Neutrophil (primary cell): ENCODE data around the gene PASK.

Source experiments
- H3K27ac ChIP-seq: fragments of 200-600 bp; sonication (generic); 2 replicates; pipeline ENCODE4 v1.5.1; 2016; ENCODE audit warnings: mild to moderate bottlenecking, moderate library complexity
- H3K27me3 ChIP-seq: fragments of 200-600 bp; sonication (generic); 2 replicates; pipeline ENCODE4 v1.6.0; 2016; ENCODE audit warnings: mild to moderate bottlenecking
- H3K36me3 ChIP-seq: fragments of 200-600 bp; sonication (generic); 2 replicates; pipeline ENCODE4 v1.5.1; 2017
- H3K4me1 ChIP-seq, 2 experiments: fragments of 200-600 bp in 1 of 2; sonication (generic) in 1 of 2; 1 replicate in 1 of 2; 2 replicates in 1 of 2; pipeline versions ENCODE4 v1.5.1 to v1.6.1; 2013 to 2016; ENCODE audit warnings: low read depth in 1 of 2, low read length in 1 of 2, mild to moderate bottlenecking in 1 of 2, moderate library complexity in 1 of 2; ENCODE audit not compliant: control insufficient read depth in 1 of 2, insufficient read depth in 1 of 2
- H3K4me3 ChIP-seq, 2 experiments: fragments of 200-600 bp in 1 of 2; sonication (generic) in 1 of 2; 1 replicate in 1 of 2; 2 replicates in 1 of 2; pipeline ENCODE4 v1.5.1; 2013 to 2016; ENCODE audit warnings: low read depth in 1 of 2, low read length in 1 of 2, mild to moderate bottlenecking in 1 of 2, moderate library complexity in 1 of 2
- H3K9me3 ChIP-seq: fragments of 200-600 bp; sonication (generic); 2 replicates; pipeline ENCODE4 v1.5.1; 2016
- TF ChIP-seq, protein P1 (sequence below): fragments of 200-600 bp; sonication (generic); IDR thresholded peaks from 2 replicates; pipeline ENCODE4 v1.5.1; 2016; ENCODE audit warnings: antibody characterized with exemption

The PASK gene

DNA sequence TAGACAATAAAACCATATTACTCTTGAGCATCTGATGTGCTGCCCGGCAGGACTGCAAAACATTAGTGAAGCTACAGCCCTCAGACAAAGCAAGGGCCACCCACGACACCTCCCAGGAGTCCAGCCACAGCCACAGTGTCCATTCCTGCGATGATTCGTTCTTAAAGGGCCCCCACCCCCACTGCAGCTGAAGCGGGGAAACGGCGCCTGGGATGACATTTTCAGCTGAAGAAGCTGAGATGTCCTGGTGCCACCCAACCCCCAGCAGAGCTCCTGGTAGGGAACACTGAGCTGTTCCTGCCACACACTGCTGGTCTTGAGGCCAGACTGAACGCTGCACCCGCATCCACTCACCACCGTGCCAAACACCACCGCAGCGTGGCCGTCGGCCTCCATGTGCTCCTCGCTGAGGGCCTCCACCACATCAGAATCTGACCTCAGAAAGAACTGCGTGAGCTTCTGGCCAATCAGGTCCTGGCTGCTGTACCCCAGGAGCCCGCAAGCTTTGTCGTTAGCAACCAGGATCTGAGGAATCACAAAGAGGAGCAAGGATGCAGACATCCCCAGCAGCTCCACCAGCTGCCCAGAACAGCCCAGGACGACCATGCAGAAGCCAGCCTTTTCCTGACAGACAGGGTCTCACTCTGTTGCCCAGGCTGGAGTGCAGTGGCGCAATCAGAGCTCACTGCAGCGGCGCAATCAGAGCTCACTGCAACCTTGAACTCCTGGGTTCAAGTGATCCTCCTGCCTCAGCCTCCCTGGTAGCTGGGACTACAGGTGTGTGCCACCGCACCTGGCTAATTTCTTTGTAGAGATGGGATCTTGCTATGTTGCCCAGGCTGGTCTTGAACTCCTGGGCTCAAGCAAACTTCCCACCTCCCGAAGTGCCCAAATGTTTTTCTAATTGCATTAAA, 9.5 kb downstream of the PASK start:
- no peaks in the 10 kb centered on the region for H3K4me1 ChIP-seq
- no peak overlapping the region for H3K27ac ChIP-seq
- H3K4me3 ChIP-seq = no peak overlapping the region
- H3K36me3 ChIP-seq = peaks cover 17% of the 10 kb centered on the region
- H3K27me3 ChIP-seq = no peaks in the 10 kb centered on the region
- TF ChIP-seq, protein P1, sequence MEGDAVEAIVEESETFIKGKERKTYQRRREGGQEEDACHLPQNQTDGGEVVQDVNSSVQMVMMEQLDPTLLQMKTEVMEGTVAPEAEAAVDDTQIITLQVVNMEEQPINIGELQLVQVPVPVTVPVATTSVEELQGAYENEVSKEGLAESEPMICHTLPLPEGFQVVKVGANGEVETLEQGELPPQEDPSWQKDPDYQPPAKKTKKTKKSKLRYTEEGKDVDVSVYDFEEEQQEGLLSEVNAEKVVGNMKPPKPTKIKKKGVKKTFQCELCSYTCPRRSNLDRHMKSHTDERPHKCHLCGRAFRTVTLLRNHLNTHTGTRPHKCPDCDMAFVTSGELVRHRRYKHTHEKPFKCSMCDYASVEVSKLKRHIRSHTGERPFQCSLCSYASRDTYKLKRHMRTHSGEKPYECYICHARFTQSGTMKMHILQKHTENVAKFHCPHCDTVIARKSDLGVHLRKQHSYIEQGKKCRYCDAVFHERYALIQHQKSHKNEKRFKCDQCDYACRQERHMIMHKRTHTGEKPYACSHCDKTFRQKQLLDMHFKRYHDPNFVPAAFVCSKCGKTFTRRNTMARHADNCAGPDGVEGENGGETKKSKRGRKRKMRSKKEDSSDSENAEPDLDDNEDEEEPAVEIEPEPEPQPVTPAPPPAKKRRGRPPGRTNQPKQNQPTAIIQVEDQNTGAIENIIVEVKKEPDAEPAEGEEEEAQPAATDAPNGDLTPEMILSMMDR = no peak
- no peaks in the 10 kb centered on the region for H3K9me3 ChIP-seq

DNA sequence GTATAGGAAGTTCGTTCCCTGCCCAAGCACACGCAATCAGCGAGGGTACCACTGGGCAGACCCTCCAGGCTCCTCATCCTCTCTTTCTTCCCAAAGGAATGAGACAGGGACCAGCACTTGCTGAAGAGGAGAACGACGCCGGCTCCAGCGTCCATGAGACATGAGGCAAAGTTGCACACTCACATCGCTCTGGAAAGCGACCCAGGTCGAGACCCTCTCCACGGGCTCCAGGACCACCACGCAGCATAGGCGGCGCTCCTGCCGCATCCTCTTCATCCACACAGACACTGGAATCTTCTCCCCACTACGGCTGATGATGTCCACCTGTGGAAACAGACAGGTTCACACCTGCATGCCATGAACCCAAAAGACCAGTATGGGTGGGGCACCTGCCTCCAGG, 10.8 kb downstream of the PASK start:
- TF ChIP-seq, protein P1 = no peak
- H3K27me3 ChIP-seq = no peaks in the 10 kb centered on the region
- H3K4me3 ChIP-seq = no peak overlapping the region
- no peaks in the 10 kb centered on the region for H3K9me3 ChIP-seq
- H3K27ac ChIP-seq = no peak overlapping the region
- H3K36me3 ChIP-seq = peaks cover 17% of the 10 kb centered on the region
- H3K4me1 ChIP-seq = no peaks in the 10 kb centered on the region

DNA sequence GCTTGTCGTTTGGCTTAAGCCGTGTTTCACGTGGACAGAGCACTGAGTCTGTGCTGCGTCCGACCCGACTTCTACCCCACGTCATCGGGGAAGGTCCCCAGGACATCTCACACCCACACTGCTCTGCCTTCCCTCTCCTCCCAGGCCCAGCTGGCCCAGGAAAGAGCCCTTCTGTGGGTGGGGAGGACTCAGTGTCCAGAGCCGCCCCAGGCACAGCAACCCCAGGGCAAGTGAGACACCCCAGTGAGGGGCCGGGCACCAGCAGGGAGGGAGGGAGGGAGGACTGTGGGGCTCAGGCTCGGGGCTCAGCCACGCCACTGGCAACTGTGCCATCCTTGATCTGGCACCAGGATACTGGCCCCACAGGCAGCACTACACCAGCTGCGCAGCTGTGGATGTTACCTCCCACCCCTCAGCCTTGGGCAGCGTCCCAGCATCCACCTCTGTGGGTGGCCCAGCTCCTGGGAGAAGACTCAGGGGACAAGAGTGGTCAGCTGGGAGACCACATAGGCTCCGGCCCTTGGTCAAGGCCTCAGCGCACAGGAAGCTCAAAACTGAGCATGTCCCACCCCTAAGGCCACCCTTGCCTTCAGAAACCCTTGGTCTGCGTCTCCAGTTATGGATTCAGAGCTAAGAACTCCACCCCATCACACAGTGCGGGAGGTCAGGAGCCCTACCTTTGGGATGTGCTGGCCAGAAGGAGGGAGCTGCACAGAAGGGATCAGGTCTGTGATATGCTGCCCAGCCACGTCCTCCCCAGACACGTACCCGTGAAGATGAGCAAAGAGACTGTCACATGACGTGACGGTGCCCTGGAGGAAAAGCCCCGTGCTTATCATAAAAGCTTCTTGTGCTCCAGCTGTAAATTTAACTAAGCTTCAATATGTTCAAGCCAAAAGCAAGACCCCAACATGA, 11.7 kb downstream of the PASK start:
- Histone ChIP-seq H3K27me3 (no peaks in the 10 kb centered on the region), H3K27ac (no peak overlapping the region), H3K36me3 (peaks cover 17% of the 10 kb centered on the region), H3K4me1 (no peaks in the 10 kb centered on the region), H3K4me3 (no peak overlapping the region), H3K9me3 (no peaks in the 10 kb centered on the region)
- TF ChIP-seq, protein P1 = no peak

DNA sequence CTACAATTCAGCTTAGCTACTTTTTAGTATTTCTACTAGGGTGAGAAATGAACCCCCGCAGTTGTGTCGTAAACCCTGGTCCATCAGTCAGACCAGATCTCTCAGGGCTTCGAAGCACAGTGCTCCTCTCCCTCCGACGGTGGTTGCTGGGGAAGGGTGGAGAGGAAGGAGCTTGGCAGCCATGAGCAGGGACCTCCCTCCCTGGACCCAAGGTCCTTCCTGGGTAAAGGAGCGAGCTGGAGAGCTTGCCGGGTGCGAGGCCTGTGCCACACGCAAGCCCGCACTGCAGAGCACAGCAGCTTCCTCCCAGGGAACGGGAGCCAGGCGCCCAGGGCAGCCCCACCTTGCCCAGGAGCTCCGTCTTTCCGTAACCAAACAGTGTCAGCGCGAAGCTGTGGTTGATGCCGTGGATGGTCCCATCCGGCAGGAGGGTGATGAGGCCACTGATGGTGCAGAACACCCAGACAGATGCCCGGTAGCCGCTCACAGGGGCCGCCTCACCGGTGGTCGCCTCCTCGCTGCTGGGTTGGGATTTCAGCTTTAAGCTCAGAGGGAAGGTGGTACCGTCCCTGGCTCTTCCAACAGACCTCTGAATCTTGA, 12.5 kb downstream of the PASK start:
- H3K9me3 ChIP-seq = no peaks in the 10 kb centered on the region
- no peaks in the 10 kb centered on the region for H3K4me1 ChIP-seq
- peaks cover 17% of the 10 kb centered on the region for H3K36me3 ChIP-seq
- H3K4me3 ChIP-seq = no peak overlapping the region
- no peak overlapping the region for H3K27ac ChIP-seq
- TF ChIP-seq, protein P1 = no peak
- H3K27me3 ChIP-seq = no peaks in the 10 kb centered on the region

DNA sequence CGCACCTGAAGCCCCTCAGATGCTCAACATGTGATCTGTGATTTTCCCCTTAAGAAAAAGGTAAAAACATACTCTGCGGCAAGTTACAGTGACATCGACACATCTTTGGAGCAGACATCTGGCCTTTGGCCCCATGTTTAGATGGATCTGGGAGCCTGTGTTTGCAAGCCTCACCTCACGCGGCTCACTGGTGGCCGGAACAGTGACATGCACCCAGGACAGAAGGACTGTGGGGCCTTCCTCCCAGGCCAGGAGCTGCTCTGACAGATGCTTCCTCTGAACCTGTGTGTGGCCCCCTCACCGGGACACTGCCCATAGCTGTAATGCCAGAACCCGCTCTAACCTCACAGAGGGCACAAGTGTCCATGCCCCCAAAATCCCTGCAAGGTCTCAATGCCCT, 13.1 kb downstream of the PASK start:
- no peak overlapping the region for H3K27ac ChIP-seq
- no peaks in the 10 kb centered on the region for H3K9me3 ChIP-seq
- TF ChIP-seq, protein P1 = no peak
- H3K4me3 ChIP-seq = no peak overlapping the region
- H3K36me3 ChIP-seq = peaks cover 17% of the 10 kb centered on the region
- no peaks in the 10 kb centered on the region for H3K4me1 ChIP-seq
- H3K27me3 ChIP-seq = no peaks in the 10 kb centered on the region
